Measurements from ENCODE around the gene PDZK1IP1. TPM values are rescaled to one million over a fixed set of nuclear protein-coding genes. Genes with fewer than 3 reads are reported as not detected.

The PDZK1IP1 gene
- polyA plus RNA-seq, 1 experiment: not detected

DNA sequence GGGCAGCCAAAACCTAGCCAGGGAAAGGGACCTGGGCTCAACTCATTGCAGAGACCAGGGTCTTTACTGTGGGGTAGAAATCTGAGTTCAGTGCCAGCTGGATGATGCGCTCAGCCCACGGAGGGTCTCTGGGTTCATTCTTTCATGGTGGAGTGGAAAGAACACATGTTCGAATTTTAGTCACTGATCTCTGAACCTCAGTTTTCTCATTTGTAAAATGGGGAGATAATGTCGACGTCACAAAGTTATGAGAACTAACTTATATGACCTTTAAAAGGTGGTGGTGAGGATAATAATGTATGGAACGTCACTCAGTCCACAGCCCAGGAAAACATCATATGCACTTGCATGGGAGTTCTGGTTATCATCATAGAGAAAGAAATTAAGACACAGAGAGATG lies 43.4 kb upstream of the PDZK1IP1 start:
- CTCF ChIA-PET: interaction anchor here (0.8 to 1.3 kb wide), 2 partner anchors 30 to 40 kb away, joined by 4 to 8 read pairs; no protein-coding TSS in a partner anchor
- POLR2A ChIA-PET: no interaction called here

GRCh38 chr1:47232187-47232874 lies 42.5 kb upstream of the PDZK1IP1 start, which contains the start of gene TAL1:
Gene TAL1, minus strand, starts transcription at chr1:47232225. Its CDS starts 6,337 bp downstream, at chr1:47225888.
- ChIA-PET CTCF (interaction anchor here (0.8 kb wide), 1 partner anchor 30 kb away, joined by 4 read pairs; no protein-coding TSS in a partner anchor), POLR2A (no interaction called here)
- Histone ChIP-seq H3K27me3 (ENCODE audit: control insufficient read depth, insufficient read depth, low read length) (peaks cover 89% of the 10 kb centered on the region), H3K9me3 (ENCODE audit: control insufficient read depth, insufficient read depth, low read length) (peaks cover 3% of the 10 kb centered on the region; the same call in 1 of the 2 replicates), H3K27ac (ENCODE audit: low read depth, low read length) (no peak within 1 kb of the TSS), H3K4me3 (ENCODE audit: low read depth, low read length) (peak within 1 kb of the TSS; percentile 22)
- DNase-seq (ENCODE audit: low read depth, low spot score): no peak
- TF ChIP-seq CTCF (IDR thresholded peaks at IDR 0.05; ENCODE audit: low read depth, low read length): no peak

More for the DNA sequence above, 43.4 kb upstream of the PDZK1IP1 start:
- Histone ChIP-seq H3K9me3 (ENCODE audit: control insufficient read depth, insufficient read depth, low read length) (peaks cover 3% of the 10 kb centered on the region; the same call in 1 of the 2 replicates), H3K4me3 (ENCODE audit: low read depth, low read length) (no peak overlapping the region), H3K27ac (ENCODE audit: low read depth, low read length) (no peak overlapping the region), H3K27me3 (ENCODE audit: control insufficient read depth, insufficient read depth, low read length) (peaks cover 83% of the 10 kb centered on the region)
- no peak for TF ChIP-seq CTCF (IDR thresholded peaks at IDR 0.05; ENCODE audit: low read depth, low read length)
- DNase-seq (ENCODE audit: low read depth, low spot score): no peak

- Histone ChIP-seq H3K9me3 (ENCODE audit: control insufficient read depth, insufficient read depth, low read length) (peaks cover 3% of the 10 kb centered on the region; the same call in 1 of the 2 replicates), H3K4me3 (ENCODE audit: low read depth, low read length) (peak overlapping the region; percentile 22), H3K27me3 (ENCODE audit: control insufficient read depth, insufficient read depth, low read length) (peaks cover 95% of the 10 kb centered on the region), H3K27ac (ENCODE audit: low read depth, low read length) (no peak overlapping the region)
- DNase-seq (ENCODE audit: low read depth, low spot score): no peak
- POLR2A ChIA-PET: no interaction called here
- TF ChIP-seq CTCF (IDR thresholded peaks at IDR 0.05; ENCODE audit: low read depth, low read length): no peak
- CTCF ChIA-PET: no interaction called here
Measured at GRCh38 chr1:47231301-47232186, 41.7 kb upstream of the PDZK1IP1 start.

GRCh38 chr1:47230692-47231300 lies 41.0 kb upstream of the PDZK1IP1 start:
- no peak for TF ChIP-seq CTCF (IDR thresholded peaks at IDR 0.05; ENCODE audit: low read depth, low read length)
- peaks cover 97% of the 10 kb centered on the region for H3K27me3 ChIP-seq (ENCODE audit: control insufficient read depth, insufficient read depth, low read length)
- peaks cover 3% of the 10 kb centered on the region; the same call in 1 of the 2 replicates for H3K9me3 ChIP-seq (ENCODE audit: control insufficient read depth, insufficient read depth, low read length)
- ChIA-PET POLR2A (no interaction called here), CTCF (no interaction called here)
- no peak overlapping the region for H3K27ac ChIP-seq (ENCODE audit: low read depth, low read length)
- no peak overlapping the region for H3K4me3 ChIP-seq (ENCODE audit: low read depth, low read length)
- no peak for DNase-seq (ENCODE audit: low read depth, low spot score)
